T-helper 9 cell (primary cell): Measurements from ENCODE around the gene ZNF407.

Source experiments
- DNase-seq: peaks from one replicate; pipeline ENCODE4 v3.0.0-alpha.2; 2020

The ZNF407 gene

DNA sequence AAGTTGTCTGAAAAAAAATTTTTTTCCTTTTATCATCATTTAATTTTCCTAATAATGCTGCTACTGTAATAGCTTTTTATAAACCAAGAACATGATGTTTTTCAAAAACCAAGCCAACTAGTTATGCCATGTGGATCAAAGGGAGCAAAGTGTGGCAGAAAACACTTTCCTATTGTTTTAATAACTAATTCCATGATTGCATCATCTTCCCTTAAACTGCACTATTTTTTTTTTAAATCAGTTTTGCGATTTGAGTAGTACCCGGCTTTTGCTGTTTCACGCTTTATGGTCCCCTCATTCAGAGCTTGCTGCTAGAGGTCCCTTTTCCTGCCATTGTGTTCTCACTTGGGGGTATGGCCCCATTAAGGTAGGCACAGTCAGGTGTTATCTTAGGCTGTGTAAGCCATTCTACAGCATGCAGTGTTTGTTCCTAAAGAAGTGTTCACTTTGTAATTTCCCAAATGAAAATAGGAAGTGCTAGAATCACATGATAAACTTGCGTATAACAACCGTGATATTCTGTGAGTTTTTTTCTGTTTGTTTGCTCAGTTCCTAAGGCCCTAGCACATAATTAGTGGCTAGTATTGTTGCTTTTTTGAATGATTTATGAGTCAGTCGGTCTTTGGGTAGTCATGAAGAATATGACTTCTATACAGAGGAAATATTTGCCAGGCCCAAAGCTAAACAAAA, 385.4 kb downstream of the ZNF407 start:
- DNase-seq: no peak

DNA sequence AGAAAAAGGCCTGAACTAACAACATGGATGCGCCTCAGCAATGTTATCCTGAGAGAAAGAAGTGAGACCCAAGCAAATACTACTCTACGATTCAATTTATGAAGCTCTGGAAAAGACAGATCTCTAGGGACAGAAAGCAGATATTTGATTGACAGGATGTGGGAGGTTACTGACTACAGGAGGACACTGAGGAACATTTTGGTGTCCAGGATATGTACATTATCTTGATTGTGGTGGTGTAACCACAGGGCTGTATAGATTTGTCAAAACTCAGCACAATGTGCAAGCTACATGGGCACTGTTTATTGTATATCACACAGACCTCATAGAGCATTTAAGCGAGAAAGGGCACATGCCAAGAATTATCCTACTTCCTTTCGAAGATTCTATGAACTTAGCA, 391.5 kb downstream of the ZNF407 start:
- no peak for DNase-seq

DNA sequence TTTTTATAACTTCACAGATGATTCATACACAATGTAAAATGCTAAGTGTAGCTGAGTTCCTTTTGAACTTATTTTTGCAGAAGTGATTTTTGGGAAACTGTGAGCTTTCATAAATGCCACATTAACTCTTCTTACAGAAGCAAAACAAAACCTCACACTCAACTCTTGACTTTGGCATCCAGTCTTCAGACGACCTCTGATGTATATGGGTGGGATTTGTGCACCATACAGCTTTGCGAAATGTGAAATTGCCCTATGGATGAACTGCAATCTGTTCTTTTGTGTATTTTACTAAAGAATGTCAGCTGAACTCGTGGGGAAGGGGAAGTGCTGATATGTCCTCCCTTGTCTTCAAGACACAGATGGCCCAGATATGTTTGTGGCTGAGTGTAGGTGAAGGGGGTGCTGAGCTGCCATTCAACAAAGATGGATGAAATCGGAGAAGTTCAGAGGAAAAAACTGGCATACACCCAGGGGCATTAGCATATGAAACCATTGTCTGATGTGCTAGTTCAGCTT, 393.0 kb downstream of the ZNF407 start:
- DNase-seq: no peak

DNA sequence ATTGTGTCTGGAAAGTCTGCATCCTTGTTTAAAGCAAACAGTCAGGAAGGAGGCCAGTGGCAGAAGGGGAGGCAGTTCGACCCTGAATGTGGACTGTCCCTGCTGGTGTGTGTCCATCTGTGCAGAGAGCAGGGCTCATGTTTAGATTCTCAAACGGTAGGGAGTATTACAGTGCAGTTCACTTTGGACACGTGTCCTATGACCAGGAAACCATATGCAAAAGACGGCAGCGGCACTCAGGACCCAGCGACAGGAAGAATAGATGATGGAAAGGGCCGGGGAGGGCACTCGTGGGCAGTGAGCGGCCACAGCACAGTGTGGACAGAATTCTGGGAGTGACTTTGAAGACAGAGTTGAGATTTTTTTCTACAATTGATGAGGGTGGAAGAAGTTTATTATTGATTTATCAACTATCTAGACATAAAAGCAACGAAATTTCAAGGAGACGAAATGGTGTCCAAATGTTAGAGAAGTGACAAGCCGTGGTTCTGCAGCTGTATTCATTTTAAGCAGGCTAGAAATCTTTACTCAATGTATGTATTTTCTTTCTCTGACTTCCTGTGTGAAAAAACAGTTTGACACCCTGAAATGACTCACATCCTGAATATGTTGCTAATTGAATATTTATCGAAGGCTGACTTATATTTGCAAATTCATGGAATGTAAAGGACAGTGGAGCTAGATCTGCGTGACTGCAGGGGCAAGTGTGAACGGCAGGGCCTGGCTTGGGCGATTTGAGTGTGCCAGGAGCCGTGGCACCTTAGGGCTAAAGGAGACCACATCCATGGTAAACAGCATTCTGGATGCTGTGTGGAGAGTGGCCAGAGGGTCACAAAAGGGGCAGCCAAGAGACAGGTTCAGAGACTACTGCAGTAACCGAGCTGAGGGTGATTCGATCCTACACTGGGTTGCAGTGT, 397.1 kb downstream of the ZNF407 start:
- no peak for DNase-seq

DNA sequence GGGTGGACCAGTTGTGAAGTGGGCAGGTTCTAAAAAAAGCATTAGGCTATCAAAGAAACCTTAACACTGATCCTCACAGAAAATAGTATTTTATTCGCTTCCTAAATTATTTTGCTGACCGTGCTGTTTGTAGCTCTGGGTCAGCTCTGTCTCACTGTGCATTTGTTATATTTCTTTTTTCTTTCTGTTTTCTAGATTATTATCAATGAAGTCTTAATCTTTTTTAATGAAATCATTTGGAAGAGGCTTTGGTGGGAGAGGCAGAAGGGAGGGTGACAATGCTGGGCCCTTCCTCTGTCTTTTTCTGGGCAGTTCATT, 397.7 kb downstream of the ZNF407 start:
- no peak for DNase-seq

DNA sequence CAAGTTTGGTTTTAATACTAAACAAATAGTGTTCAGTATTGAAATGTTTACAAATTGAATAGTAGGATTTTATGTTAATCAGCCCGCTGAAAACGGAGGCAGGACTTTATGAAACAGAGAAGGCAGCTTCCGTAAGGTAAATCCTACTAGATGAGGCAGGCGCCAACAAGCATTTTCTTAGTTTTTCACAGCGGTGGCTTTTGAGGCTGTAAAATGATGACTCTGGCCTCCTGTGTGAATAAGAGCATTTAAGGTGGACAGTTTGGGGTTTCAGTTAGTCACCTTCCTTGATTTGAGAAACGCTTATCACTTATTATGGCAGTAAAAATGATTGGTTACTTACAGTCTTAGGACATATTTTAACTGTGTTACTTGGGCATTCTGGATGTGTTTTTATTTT, 398.4 kb downstream of the ZNF407 start:
- DNase-seq: no peak

DNA sequence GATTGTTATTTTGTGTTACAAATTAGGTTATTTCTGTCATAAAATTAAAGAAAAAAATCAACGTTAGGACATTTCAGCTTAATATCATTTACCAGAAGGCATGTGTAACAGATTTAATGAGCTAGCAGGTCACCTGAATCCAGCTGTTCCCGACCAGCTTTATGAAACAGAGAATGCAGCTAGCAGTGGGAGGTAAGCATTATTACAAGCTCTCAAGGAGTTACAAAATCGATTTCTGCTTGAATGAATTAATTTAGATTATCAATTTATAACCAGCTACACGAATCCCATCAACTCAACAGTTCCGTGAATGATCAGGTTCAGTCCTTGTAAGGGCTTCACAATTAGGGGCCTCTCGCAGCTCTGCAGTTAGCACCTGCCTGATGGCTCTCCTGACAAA, 399.3 kb downstream of the ZNF407 start:
- no peak for DNase-seq

DNA sequence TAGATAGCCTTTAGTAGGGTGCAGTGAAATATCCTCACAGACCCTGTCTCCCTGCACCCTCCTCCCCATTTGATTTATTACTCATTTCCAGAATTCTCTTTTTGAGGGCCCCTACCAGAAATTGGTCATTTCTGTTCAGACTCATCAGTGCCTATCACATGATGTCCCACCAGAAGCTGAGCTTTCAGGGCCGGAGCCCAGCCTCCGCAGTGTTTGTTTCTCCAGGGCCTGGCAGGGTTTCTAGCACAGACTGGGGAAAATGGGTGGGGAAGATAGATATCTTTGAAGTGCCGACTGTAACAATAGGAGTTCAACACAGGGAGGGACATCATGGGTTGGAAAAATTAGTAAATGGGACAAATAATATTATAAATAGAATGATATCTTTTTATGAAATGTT, 403.2 kb downstream of the ZNF407 start:
- no peak for DNase-seq

DNA sequence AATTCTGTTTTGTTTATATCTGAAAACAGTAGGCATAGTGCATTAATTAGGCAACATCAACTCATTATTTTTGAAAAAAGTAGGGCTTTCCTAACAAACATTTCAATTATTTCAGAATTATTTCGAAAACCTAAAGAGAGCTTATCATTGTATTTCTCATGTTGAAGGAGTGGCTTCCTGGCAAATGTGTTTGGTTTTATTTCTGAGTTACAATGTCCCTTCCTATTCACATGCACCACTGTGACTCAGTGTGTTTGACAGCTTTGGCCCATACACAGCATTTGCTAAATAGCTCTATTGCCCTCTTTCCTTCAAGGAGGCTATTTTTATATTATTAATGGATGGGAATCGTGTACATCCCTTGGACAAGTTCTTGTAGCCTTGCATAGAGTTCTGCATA, 405.4 kb downstream of the ZNF407 start:
- no peak for DNase-seq

DNA sequence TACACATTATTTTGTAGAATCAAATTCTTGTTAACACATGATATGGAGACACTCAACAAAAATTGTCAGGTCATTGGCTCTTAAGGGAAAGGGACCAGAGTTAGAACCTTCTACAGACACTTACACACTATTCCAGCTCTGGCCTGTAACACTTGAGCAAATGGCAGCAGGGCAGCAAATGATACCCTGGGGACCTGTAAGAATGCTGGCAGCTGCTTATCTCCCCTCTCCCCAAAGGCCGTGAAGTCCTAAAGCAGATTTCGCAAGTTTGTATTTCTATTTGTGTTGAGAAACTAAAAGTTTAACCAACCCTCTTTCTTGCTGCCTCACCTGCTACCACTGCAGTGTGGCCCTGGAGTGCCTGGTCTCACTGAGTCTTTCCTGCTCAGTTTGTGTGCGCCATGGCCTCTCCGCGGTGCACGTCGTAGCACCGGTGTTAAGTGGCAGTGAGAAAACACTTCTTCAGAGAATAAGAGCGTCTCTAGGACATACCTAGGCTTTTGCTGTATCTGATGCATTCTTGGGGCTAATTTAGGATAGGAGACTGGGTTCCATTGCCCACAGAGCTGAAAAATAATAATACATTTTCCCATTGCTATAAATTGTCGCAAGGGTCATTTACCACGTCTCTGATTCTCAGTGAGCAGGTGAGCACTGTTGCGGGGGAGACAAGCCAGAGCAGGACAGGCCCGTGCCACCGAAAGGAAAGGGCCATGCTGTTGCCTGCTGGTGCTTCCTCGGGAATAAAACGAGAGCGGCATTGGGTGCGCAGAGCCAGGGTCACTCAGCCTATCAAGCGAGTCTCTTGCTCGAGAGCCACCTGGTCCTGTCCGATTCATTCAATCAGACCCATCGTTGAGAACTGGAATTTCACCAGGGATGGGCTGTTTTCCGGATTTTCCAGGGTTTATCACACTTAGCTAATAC, 406.4 kb downstream of the ZNF407 start:
- DNase-seq: no peak

DNA sequence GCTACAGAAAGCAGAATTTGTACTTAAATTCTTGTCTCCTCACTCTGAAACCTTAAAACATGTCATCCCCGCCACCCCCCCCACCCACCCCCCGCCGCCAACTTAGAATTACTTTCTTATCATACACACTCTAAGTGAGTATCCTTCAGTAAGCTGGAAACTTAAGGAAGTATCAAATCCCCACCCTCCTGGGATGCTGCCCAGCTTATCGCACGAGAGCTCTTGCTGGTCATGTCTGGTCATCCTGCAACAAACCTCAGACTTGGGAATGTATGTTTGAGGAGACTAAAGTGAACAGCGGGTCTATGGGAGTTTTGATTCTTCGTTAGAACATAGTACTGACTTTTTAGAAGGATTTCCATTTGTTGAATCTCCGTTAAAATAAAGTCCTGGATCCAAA, 408.0 kb downstream of the ZNF407 start:
- no peak for DNase-seq

DNA sequence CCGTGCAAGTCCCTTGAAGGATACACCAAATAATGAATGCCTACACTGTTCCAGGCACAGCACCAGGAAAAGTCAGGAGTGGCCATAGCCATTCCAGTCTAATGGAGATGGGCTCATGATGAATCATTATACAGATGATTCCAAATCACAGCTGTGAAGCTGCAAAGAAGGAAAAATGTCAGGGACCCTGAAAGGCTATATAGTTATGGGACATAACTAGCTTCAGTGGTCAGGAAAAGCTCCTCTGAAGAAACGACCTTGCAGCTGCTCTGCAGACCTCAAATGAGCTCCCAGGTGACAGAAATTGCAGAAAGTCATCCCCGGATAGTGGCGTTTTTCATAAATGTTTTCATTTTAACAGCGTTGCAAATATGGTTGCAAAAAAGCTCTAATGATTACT, 410.5 kb downstream of the ZNF407 start:
- DNase-seq: no peak

DNA sequence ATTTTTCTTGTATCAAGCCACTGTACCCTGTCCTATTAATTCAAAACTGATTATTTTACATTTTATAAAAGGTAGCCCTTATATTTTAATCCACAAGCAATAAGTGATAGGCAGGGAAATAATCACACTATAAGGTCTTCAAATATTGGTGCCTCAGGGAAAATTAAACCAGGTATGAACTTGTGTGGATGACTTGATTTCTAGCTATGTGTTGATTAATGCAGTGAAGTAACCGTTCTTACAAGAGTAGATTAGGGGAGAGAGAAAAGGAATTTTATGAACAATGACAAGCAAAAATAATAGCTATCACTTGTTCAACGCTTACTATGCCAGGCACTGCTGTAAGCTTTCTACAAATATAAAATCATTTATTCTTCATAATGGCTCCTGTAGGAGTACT, 411.6 kb downstream of the ZNF407 start:
- no peak for DNase-seq

DNA sequence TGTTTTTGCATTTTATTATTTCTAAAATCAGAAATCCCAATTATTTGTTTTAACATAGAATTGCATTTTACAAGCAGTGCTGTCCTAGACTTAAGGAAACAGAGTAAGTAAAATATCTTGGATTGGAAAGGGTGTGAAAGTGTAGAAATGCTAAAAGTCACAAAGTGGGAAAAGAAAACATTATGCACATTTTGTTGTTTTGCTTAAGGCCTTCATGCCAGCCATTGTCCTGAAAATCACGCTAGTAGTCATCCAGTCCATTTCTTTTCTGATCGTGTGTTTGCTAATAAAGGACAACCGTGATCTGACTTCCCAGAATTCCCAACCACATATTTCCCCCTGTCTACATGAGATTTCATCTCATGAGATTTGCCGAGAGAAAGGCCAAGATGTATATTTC, 412.2 kb downstream of the ZNF407 start:
- no peak for DNase-seq

DNA sequence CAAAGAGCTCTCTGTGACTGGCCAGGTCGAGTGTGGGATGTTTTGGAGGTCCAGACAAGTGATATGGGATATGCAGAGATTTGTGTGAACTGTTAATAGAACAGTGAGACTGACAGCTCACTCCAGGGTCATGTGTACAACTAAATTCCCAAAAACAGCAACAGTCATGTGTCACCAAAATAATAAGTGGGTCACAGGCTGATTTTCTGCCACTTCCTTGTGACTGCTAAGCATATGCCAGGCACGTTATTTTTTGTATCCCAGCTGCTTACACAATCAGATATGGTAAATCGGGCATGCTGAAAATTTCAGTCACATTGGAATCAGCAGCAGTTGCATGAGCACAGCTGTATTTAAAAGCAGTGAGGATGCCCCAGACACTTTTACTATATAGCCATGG, 412.6 kb downstream of the ZNF407 start:
- DNase-seq: no peak

DNA sequence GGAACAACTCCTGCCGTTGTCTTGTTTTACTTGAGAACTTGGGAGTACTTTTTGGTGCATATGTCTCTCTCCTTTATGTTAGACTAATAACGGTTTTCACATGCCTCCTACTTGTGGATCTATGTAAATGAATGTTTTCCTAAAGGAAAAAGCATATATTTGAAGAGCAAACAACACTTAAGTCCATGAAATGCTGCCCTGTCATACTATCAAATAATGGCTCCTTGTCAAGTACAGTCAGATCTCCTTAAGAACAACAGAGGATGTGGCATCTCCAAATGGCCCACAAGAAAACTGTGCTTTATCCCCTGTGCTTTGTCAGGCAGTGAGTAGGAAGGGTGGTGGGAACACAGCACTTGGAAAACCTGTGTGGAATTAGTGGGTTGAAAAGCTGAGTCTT, 413.0 kb downstream of the ZNF407 start:
- no peak for DNase-seq

DNA sequence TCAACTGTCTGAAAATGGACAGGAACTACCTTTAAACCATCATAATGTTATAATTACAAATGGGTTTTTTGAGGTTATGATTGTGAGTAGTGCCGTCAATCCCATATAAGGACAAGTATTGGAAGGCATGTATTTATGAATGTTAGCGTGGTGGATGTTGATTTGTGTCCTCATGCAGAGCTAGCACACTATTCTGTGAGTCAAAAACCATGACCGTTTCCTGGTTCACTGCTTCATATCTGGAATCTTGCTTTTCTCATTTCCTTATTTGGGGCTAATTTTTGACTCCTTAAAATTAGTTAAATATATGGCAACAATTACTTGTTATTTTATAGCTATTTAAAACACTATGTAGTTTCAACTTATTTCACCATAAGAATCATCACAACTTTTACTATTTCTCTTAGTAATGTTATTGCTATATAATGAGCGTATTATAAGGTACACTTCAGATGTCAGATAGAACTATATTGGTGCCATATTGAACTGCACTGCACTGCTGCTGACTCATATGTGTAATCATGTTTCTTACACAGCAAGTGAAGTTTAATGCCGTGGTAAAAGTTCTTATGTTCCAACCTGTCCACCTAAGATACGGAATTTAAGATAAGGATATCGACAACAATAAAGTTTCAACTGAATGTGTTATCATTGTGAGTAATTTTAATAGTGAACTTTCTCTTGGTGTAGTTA, 418.5 kb downstream of the ZNF407 start:
- DNase-seq: no peak

DNA sequence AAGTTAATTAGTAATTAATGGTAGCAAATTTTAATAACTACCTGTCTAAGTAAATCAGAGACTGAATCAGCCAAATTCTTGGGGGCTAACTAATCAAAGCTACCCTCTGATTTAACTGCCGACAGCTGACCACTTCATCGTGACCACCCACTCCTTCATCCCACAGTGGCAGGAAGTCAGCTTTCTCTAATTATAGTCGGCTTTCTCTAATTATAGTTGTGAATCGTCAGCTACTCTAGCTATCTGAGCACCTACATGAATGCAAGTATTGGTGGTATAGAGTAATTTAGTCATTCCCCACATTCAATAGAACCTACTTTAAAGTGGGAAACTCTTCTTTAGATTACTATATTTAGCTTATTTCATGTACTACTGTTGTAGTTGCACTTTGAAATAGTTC, 425.8 kb downstream of the ZNF407 start:
- no peak for DNase-seq

DNA sequence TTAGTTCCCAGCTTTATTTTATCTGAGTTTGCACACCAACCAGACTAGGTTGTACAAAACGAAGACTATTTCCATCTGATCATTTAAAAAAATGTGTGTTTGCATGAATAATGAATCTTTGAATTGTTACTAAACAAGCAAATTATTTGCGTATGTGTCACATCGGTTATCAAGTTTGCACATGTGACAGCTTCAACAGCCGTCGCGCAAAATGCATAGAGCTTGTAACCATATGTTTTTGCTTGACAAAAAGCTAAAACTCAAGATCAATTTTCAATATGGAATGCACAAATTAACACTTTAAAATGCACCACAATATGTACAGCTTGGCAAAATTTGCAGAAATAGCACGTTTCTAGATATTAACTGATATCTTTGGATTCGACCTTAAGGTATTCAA, 427.2 kb downstream of the ZNF407 start:
- DNase-seq: no peak

DNA sequence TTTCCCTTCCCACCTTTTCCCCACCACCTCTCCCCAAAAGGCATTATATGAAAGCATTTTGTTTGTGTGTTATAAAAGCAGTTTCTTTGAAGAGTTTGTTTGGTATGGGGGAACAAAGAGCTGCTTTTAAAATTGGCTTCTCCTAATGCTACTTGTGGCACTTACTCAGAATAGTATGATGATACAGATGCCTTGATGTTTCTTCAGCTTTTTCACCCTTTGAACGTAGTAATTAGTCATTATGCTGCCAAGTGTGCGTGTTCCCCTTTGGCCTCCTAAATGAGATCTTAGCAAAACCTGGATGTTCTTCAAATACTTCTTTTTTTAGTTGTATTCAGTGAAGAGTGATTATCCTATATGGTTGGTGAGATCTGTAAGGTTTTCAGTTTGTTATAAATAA, 427.9 kb downstream of the ZNF407 start:
- DNase-seq: no peak

DNA sequence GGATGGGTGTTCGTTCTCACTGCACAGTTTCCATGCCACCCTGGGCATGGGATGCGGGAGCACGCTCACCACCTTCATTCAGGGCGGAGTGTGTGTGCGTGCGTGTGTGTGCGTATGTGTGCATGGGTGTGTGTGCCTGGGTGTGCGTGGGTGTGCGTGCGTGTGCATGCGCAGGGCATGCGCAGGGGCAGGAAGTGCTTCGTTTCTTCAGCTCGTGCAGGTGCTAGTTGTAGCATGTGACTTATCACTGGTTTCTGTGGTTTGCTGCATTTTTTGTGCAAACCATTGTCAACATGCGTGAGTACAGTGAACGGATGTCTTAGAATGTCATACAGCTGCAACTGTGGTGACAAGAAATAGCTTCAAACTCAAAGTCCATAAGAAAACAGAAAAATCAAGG, 431.8 kb downstream of the ZNF407 start:
- DNase-seq: no peak

DNA sequence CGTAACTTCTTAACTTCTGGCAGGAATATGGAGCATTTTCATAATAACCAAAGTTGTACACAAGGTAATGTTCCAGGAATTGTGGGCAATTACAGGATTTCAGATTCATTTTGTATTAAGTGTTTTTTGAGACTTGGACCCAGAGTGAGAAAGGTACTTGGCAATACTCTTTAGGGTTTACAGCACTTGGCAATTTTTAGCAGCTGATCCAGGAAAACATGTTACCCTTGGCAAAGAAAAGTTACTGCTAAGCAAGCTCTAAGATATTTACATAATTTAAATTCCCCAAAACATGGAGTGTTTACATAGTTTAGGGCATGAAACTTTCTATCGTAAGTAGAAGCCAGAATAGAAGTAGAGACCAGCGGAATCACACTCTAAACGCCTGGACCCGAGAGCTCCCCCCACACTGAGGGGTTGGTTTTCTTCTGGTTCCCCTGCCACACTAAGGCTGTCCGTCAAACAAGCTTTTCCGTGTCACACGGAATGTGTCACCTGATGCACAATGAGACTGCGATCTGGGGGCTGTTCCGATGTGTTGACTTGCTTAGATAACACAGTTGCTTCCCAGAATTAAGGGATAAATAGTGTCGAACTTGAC, 434.1 kb downstream of the ZNF407 start:
- no peak for DNase-seq
